ENCODE data around the gene KRTAP5-5. TPM values are rescaled to one million over a fixed set of nuclear protein-coding genes. Genes with fewer than 3 reads are reported as not detected.

KRTAP5-5 gene
- total and polyA plus RNA-seq, 2 of the 13 experiments (the other 11 are each of a cell fraction or from before 2014, with no cell fraction given) = not detected

DNA sequence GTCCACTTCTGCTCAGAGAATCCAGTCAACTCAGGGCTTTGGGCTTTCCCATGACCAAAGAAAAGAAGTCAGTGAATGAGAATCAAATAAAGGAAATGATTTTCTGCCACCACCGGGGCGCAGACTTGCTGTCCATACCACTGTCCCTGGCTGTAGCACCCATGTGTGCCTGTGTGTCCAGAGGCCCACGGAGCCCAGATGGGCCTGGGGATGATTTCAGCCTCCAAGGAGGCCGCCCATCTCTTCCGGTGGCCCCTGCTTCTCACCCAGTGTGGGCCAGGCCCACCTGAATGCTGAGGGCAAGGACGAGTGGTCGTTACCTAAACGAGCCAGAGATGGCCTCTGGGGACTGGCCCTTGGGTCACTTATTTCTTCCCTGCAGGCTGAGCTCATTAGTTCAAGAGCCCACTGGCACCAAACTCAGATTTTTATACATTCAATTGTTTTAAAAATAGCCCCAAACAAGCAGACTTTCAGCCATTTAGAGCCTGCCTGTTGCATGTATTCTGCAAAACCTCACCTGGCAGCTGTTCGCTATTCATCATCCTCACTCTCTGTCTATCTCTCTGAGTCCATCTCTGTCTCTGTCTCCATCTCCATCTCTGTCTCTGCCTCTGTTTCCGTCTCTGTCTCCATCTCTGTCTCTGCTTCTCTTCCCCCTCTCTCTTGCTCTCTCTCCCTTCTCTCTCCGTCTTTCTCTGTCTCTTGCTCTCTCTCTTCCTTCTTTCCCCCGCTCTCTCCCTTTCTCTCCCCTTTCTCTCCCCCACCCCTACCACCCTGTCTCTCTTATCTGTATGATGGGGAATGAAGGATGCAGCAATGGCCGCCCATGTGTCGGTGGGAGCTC lies 24.2 kb downstream of the KRTAP5-5 start:
- H3K36me3 ChIP-seq (replicated peaks in 1 of 2; ENCODE audit: control insufficient read depth in 1 of 2, insufficient read depth in 2 of 2, low read length in 2 of 2) = no peaks in the 10 kb centered on the region
- H2AFZ ChIP-seq (ENCODE audit: low read length) = no peak overlapping the region
- peak overlapping the region; percentile 65 for H3K27ac ChIP-seq (ENCODE audit: extremely low read length, insufficient read depth, low read length)
- DNase-seq (ENCODE audit: low spot score) (no peak), ATAC-seq (peak; percentile 25), FAIRE-seq (no peak)
- 91% methylated on average over 9 of the region's 14 CpGs for WGBS (ENCODE audit: low lambda C conversion rate)
- no peaks in the 10 kb centered on the region for H4K20me1 ChIP-seq (ENCODE audit: insufficient read depth, low read length)
- no TSS peak for BruUV-seq (replicated peaks)
- intact Hi-C loops (cut with micrococcal nuclease; ENCODE audit: unreplicated experiment) (loop anchor here (2.0 to 5.0 kb wide), 2 partner anchors 177 to 499 kb away; no protein-coding TSS in a partner anchor), in situ Hi-C loops (cut with HindIII; ENCODE audit: extremely low pct_ligation_motif_present, low pct_unique_long_range_greater_than_20kb) (no loop called here)
- H3K9ac ChIP-seq (ENCODE audit: insufficient read depth, low read depth, low read length) = peak overlapping the region; percentile 50
- ChIA-PET CTCF (ENCODE audit: low intra/inter-chr PET ratio, low total read pairs) (interaction anchor here (1.7 to 4.9 kb wide), 5 partner anchors 38 to 497 kb away, joined by 5 to 37 read pairs (median 21); no protein-coding TSS in a partner anchor), POLR2A (interaction anchor here (0.8 to 3.7 kb wide), 10 partner anchors 14 to 336 kb away, joined by 3 to 122 read pairs (median 6); no protein-coding TSS in a partner anchor)
- H3K27me3 ChIP-seq (ENCODE audit: control insufficient read depth in 1 of 2, insufficient read depth in 2 of 2, low read length in 2 of 2) = no peaks in the 10 kb centered on the region; a peak in 1 of 5 replicates
- H3K79me2 ChIP-seq (ENCODE audit: insufficient read depth, low read length) = no peaks in the 10 kb centered on the region
- H3K4me3 ChIP-seq (replicated peaks in 1 of 3; ENCODE audit: insufficient read depth in 1 of 3, low read depth in 2 of 3, low read length in 3 of 3) = no peak overlapping the region
- no peak overlapping the region for H3K4me2 ChIP-seq (ENCODE audit: low read depth, low read length)
- no peaks in the 10 kb centered on the region for H3K9me3 ChIP-seq (ENCODE audit: low read length)
- peaks cover 78% of the 10 kb centered on the region for H3K4me1 ChIP-seq (ENCODE audit: insufficient read depth, low read length)
- TF ChIP-seq, protein P1, sequence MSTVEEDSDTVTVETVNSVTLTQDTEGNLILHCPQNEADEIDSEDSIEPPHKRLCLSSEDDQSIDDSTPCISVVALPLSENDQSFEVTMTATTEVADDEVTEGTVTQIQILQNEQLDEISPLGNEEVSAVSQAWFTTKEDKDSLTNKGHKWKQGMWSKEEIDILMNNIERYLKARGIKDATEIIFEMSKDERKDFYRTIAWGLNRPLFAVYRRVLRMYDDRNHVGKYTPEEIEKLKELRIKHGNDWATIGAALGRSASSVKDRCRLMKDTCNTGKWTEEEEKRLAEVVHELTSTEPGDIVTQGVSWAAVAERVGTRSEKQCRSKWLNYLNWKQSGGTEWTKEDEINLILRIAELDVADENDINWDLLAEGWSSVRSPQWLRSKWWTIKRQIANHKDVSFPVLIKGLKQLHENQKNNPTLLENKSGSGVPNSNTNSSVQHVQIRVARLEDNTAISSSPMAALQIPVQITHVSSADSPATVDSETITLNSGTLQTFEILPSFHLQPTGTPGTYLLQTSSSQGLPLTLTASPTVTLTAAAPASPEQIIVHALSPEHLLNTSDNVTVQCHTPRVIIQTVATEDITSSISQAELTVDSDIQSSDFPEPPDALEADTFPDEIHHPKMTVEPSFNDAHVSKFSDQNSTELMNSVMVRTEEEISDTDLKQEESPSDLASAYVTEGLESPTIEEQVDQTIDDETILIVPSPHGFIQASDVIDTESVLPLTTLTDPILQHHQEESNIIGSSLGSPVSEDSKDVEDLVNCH (CRISPR knock-in tag; IDR thresholded peaks at IDR 0.05) = no peak
- TF ChIP-seq, protein P2, sequence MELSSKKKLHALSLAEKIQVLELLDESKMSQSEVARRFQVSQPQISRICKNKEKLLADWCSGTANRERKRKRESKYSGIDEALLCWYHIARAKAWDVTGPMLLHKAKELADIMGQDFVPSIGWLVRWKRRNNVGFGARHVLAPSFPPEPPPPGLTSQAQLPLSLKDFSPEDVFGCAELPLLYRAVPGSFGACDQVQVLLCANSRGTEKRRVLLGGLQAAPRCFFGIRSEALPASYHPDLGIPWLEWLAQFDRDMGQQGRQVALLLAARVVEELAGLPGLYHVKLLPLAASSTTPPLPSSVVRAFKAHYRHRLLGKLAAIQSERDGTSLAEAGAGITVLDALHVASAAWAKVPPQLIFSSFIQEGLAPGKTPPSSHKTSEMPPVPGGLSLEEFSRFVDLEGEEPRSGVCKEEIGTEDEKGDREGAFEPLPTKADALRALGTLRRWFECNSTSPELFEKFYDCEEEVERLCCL (CRISPR knock-in tag; IDR thresholded peaks at IDR 0.05; ENCODE audit: borderline replicate concordance) = no peak
- TF ChIP-seq RBAK (CRISPR knock-in tag; IDR thresholded peaks at IDR 0.05) = no peak
- peak; percentile 61 for TF ChIP-seq ZFY (CRISPR knock-in tag; IDR thresholded peaks at IDR 0.05)
- TF ChIP-seq TCF7L2 (IDR thresholded peaks at IDR 0.05; ENCODE audit: low read depth, low read length) = no peak
- TF ChIP-seq TCF7 (IDR thresholded peaks at IDR 0.05; ENCODE audit: low read depth) = no peak
- peak; percentile 20; the same call in 1 of the 2 replicates for TF ChIP-seq BRD4 (CRISPR knock-in tag; IDR thresholded peaks at IDR 0.05)
- TF ChIP-seq, protein P3, sequence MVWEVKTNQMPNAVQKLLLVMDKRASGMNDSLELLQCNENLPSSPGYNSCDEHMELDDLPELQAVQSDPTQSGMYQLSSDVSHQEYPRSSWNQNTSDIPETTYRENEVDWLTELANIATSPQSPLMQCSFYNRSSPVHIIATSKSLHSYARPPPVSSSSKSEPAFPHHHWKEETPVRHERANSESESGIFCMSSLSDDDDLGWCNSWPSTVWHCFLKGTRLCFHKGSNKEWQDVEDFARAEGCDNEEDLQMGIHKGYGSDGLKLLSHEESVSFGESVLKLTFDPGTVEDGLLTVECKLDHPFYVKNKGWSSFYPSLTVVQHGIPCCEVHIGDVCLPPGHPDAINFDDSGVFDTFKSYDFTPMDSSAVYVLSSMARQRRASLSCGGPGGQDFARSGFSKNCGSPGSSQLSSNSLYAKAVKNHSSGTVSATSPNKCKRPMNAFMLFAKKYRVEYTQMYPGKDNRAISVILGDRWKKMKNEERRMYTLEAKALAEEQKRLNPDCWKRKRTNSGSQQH (CRISPR knock-in tag; IDR thresholded peaks at IDR 0.05; ENCODE audit: low read depth) = no peak
- TF ChIP-seq, protein P4, sequence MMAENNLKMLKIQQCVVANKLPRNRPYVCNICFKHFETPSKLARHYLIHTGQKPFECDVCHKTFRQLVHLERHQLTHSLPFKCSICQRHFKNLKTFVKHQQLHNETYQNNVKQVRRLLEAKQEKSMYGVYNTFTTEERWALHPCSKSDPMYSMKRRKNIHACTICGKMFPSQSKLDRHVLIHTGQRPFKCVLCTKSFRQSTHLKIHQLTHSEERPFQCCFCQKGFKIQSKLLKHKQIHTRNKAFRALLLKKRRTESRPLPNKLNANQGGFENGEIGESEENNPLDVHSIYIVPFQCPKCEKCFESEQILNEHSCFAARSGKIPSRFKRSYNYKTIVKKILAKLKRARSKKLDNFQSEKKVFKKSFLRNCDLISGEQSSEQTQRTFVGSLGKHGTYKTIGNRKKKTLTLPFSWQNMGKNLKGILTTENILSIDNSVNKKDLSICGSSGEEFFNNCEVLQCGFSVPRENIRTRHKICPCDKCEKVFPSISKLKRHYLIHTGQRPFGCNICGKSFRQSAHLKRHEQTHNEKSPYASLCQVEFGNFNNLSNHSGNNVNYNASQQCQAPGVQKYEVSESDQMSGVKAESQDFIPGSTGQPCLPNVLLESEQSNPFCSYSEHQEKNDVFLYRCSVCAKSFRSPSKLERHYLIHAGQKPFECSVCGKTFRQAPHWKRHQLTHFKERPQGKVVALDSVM (CRISPR knock-in tag; IDR thresholded peaks at IDR 0.05) = peak; percentile 40; the same call in 1 of the 2 replicates
- no peak for TF ChIP-seq ZNF619 (CRISPR knock-in tag; IDR thresholded peaks at IDR 0.05)
- TF ChIP-seq JDP2 (CRISPR knock-in tag; IDR thresholded peaks at IDR 0.05; ENCODE audit: borderline replicate concordance) = no peak
- TF ChIP-seq, protein P5, sequence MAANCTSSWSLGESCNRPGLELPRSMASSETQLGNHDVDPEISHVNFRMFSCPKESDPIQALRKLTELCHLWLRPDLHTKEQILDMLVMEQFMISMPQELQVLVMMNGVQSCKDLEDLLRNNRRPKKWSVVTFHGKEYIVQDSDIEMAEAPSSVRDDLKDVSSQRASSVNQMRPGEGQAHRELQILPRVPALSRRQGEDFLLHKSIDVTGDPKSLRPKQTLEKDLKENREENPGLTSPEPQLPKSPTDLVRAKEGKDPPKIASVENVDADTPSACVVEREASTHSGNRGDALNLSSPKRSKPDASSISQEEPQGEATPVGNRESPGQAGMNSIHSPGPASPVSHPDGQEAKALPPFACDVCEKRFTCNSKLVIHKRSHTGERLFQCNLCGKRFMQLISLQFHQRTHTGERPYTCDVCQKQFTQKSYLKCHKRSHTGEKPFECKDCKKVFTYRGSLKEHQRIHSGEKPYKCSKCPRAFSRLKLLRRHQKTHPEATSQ (CRISPR knock-in tag; IDR thresholded peaks at IDR 0.05; ENCODE audit: borderline replicate concordance) = no peak
